Measurements from ENCODE around the gene SELENOO. TPM values are rescaled to one million over a fixed set of nuclear protein-coding genes. Genes with fewer than 3 reads are reported as not detected.

SELENOO gene
- total RNA-seq, 1 experiment from 2014 or later, result 27.4 TPM

- CTCF ChIA-PET, result no interaction called here
These were observed 63.4 kb downstream of the SELENOO start for GRCh38 chr22:50264104-50264745.

GRCh38 chr22:50264946-50265669, 64.3 kb downstream of the SELENOO start:
- ChIA-PET POLR2A (ENCODE audit: unreplicated experiment) (no interaction called here), CTCF (no interaction called here)
- H2AFZ ChIP-seq, result no peak overlapping the region
- no peak for DNase-seq
- H3K9me3 ChIP-seq (ENCODE audit: insufficient read depth, low read depth), result no peaks in the 10 kb centered on the region
- BruUV-seq (replicated peaks), result no TSS peak
- intact Hi-C loops (cut with micrococcal nuclease; ENCODE audit: unreplicated experiment), result no loop called here
- H3K9me2 ChIP-seq (ENCODE audit: insufficient read depth), result no peaks in the 10 kb centered on the region
- H3K4me3 ChIP-seq, result no peak overlapping the region
- peaks cover 43% of the 10 kb centered on the region for H3K4me1 ChIP-seq (replicated peaks; ENCODE audit: insufficient read depth)
- H3K79me2 ChIP-seq (ENCODE audit: low read depth), result peaks cover 5% of the 10 kb centered on the region
- H3K4me2 ChIP-seq, result no peak overlapping the region
- H3F3A ChIP-seq (ENCODE audit: insufficient read depth, low read depth), result peaks cover 30% of the 10 kb centered on the region
- TF ChIP-seq EZH2 (IDR thresholded peaks at IDR 0.05; ENCODE audit: low read depth), result no peak
- no peak for TF ChIP-seq CTCF (conservative IDR thresholded peaks at IDR 0.05)
- H3K27me3 ChIP-seq (ENCODE audit: insufficient read depth, low read depth), result no peaks in the 10 kb centered on the region
- no peaks in the 10 kb centered on the region for H3K36me3 ChIP-seq (ENCODE audit: low read depth)
- no peaks in the 10 kb centered on the region for H4K20me1 ChIP-seq (ENCODE audit: insufficient read depth)
- no peak overlapping the region for H3K27ac ChIP-seq

More at GRCh38 chr22:50264104-50264745, 63.4 kb downstream of the SELENOO start:
- intact Hi-C loops (cut with micrococcal nuclease; ENCODE audit: unreplicated experiment), result no loop called here
- TF ChIP-seq CTCF (conservative IDR thresholded peaks at IDR 0.05) (no peak), EZH2 (IDR thresholded peaks at IDR 0.05; ENCODE audit: low read depth) (no peak)
- Histone ChIP-seq H4K20me1 (ENCODE audit: insufficient read depth) (no peaks in the 10 kb centered on the region; the same call in 1 of the 2 replicates), H2AFZ (no peak overlapping the region), H3K4me3 (no peak overlapping the region), H3K4me1 (replicated peaks; ENCODE audit: insufficient read depth) (peaks cover 43% of the 10 kb centered on the region), H3K9me2 (ENCODE audit: insufficient read depth) (no peaks in the 10 kb centered on the region), H3K27ac (no peak overlapping the region), H3K36me3 (ENCODE audit: low read depth) (no peaks in the 10 kb centered on the region), H3K4me2 (no peak overlapping the region), H3F3A (ENCODE audit: insufficient read depth, low read depth) (peaks cover 23% of the 10 kb centered on the region), H3K9me3 (ENCODE audit: insufficient read depth, low read depth) (no peaks in the 10 kb centered on the region), H3K27me3 (ENCODE audit: insufficient read depth, low read depth) (no peaks in the 10 kb centered on the region), H3K79me2 (ENCODE audit: low read depth) (peaks cover 11% of the 10 kb centered on the region)
- no TSS peak for BruUV-seq (replicated peaks)
- POLR2A ChIA-PET (ENCODE audit: unreplicated experiment), result no interaction called here
- DNase-seq, result no peak

- Histone ChIP-seq H3K79me2 (ENCODE audit: low read depth) (no peaks in the 10 kb centered on the region), H3K4me2 (no peak overlapping the region), H3K4me3 (no peak overlapping the region), H4K20me1 (ENCODE audit: insufficient read depth) (0 out of 2 replicates have a peak, but pooled peaks cover under 1% of the 10 kb centered on the region), H3K4me1 (replicated peaks; ENCODE audit: insufficient read depth) (peaks cover 53% of the 10 kb centered on the region), H3K9me2 (ENCODE audit: insufficient read depth) (no peaks in the 10 kb centered on the region), H3F3A (ENCODE audit: insufficient read depth, low read depth) (peaks cover 42% of the 10 kb centered on the region), H3K9me3 (ENCODE audit: insufficient read depth, low read depth) (no peaks in the 10 kb centered on the region), H2AFZ (no peak overlapping the region), H3K27ac (no peak overlapping the region), H3K27me3 (ENCODE audit: insufficient read depth, low read depth) (no peaks in the 10 kb centered on the region), H3K36me3 (ENCODE audit: low read depth) (no peaks in the 10 kb centered on the region)
- BruUV-seq (replicated peaks), result no TSS peak
- no peak for TF ChIP-seq EZH2 (IDR thresholded peaks at IDR 0.05; ENCODE audit: low read depth)
- no peak for TF ChIP-seq CTCF (conservative IDR thresholded peaks at IDR 0.05)
- ChIA-PET POLR2A (ENCODE audit: unreplicated experiment) (no interaction called here), CTCF (no interaction called here)
- DNase-seq, result no peak
- intact Hi-C loops (cut with micrococcal nuclease; ENCODE audit: unreplicated experiment), result no loop called here
These were observed 66.2 kb downstream of the SELENOO start for GRCh38 chr22:50266994-50267393.

Other genes starting within 250 kb of the SELENOO start
- gene PIM3, start 240.2 kb upstream of the SELENOO start, total RNA-seq (2021), result 67.0 and 84.8 TPM in 2 replicates
- not detected in 2 replicates for gene IL17REL, start 188.2 kb upstream of the SELENOO start, total RNA-seq (2021)
- gene TTLL8, start 142.7 kb upstream of the SELENOO start, total RNA-seq (2021), result not detected in 2 replicates
- not detected in 2 replicates for gene MLC1, start 115.6 kb upstream of the SELENOO start, total RNA-seq (2021)
- not detected in 2 replicates for gene MOV10L1, start 111.0 kb upstream of the SELENOO start, total RNA-seq (2021)
- gene PANX2, start 30.3 kb upstream of the SELENOO start, total RNA-seq (2021), result 46.3 and 51.7 TPM in 2 replicates
- gene TRABD, start 15.1 kb upstream of the SELENOO start, total RNA-seq (2021), result 68.2 and 78.8 TPM in 2 replicates
- 31.3 and 34.8 TPM in 2 replicates for gene TUBGCP6, start 44.0 kb downstream of the SELENOO start, total RNA-seq (2021)
- gene HDAC10, start 50.3 kb downstream of the SELENOO start, total RNA-seq (2021), result 80.5 and 101 TPM in 2 replicates
- 48.5 and 61.1 TPM in 2 replicates for gene MAPK12, start 60.7 kb downstream of the SELENOO start, total RNA-seq (2021)
- 5.5 and 10.0 TPM in 2 replicates for gene MAPK11, start 69.4 kb downstream of the SELENOO start, total RNA-seq (2021)
- gene PLXNB2, start 106.6 kb downstream of the SELENOO start, total RNA-seq (2021), result 250 and 260 TPM in 2 replicates
- gene DENND6B, start 126.0 kb downstream of the SELENOO start, total RNA-seq (2021), result 12.1 and 14.3 TPM in 2 replicates
- 49.2 and 51.2 TPM in 2 replicates for gene PPP6R2, start 142.3 kb downstream of the SELENOO start, total RNA-seq (2021)

Measured in PC-9 (cell line).